Gastrocnemius medialis (tissue), 4 donors: ENCODE results near the gene DPCD. TPM values are rescaled to one million over a fixed set of nuclear protein-coding genes. Genes with fewer than 3 reads are reported as not detected.
A peak's percentile ranks its signal among the peaks of the same experiment; 100 is the strongest.
"Not testable (repeated sequence)": the region's sequence is repeated elsewhere in the genome, so short reads cannot be mapped to it uniquely, and the experiment has no call there.

Experiments used
- ATAC-seq, 2 donors: fragments of 150-250 bp; one replicate each; pipeline ENCODE4 v1.9.1; 2016
- DNase-seq, 2 donors: peaks; one replicate each; pipeline ENCODE4 v3.0.0-alpha.2; 2019
- H3K27ac ChIP-seq, 4 donors: fragments of 200-600 bp; sonication (generic); 1 replicate in 1 of 4; 2 replicates in 3 of 4; pipeline ENCODE4 v1.5.1; 2016 to 2018; ENCODE audit warnings: mild to moderate bottlenecking in 2 of 4, moderate library complexity in 1 of 4
- H3K27me3 ChIP-seq, 3 donors: fragments of 200-600 bp; sonication (generic) in 2 of 3; 1 replicate in 1 of 3; 2 replicates in 2 of 3; pipeline versions ENCODE4 v1.5.1 to v1.6.0; 2016 to 2019; ENCODE audit warnings: mild to moderate bottlenecking in 1 of 3, moderate library complexity in 1 of 3
- H3K36me3 ChIP-seq, 2 donors: fragments of 200-600 bp; sonication (generic) in 1 of 2; one replicate each; pipeline ENCODE4 v1.5.1; 2017 to 2018
- H3K4me1 ChIP-seq, 2 donors: fragments of 200-600 bp; sonication (generic) in 1 of 2; one replicate each; pipeline ENCODE4 v1.5.1; 2016 to 2017; ENCODE audit warnings: mild to moderate bottlenecking in 2 of 2
- H3K4me3 ChIP-seq, 4 donors: fragments of 200-600 bp; sonication (generic) in 3 of 4; 1 replicate in 1 of 4; 2 replicates in 3 of 4; pipeline ENCODE4 v1.5.1; 2016 to 2019; ENCODE audit warnings: mild to moderate bottlenecking in 2 of 4
- H3K9me3 ChIP-seq, 3 donors: fragments of 200-600 bp; sonication (generic) in 2 of 3; 1 replicate in 1 of 3; 2 replicates in 2 of 3; pipeline ENCODE4 v1.5.1; 2016 to 2019
- CTCF ChIP-seq, 5 experiments: fragments of 450-650 bp in 3 of 5; fragments of 200-600 bp in 2 of 5; sonication (generic) in 2 of 5; IDR thresholded peaks in 4 of 5; conservative IDR thresholded peaks in 1 of 5; 1 replicate in 4 of 5; 2 replicates in 1 of 5; pipeline ENCODE4 v1.5.1; 2016 to 2019; ENCODE audit warnings: antibody characterized with exemption in 5 of 5, mild to moderate bottlenecking in 3 of 5, moderate library complexity in 3 of 5
- POLR2A ChIP-seq, 2 donors: fragments of 450-650 bp; IDR thresholded peaks; one replicate each; pipeline ENCODE4 v1.6.1; 2017; ENCODE audit warnings: antibody characterized with exemption in 2 of 2, mild to moderate bottlenecking in 2 of 2, moderate library complexity in 2 of 2
- in situ Hi-C, 4 donors: fragments of 200-750 bp; cut with MboI; loops; one replicate each; pipeline versions ENCODE4 v1.15.0 to v1.8.0; 2017; ENCODE audit warnings: low sequenced_read_pairs in 4 of 4
- intact Hi-C: fragments of 100-400 bp; cut with DNase I; formaldehyde crosslinking; loops from one replicate; pipeline ENCODE4 v1.15.1; 2023; ENCODE audit warnings: low total_unique reads
- total RNA-seq, 4 donors: library from RNA; depleted of rRNA; stranded (reverse); fragments of >200 nt; gene quantifications; one replicate each; pipeline versions ENCODE4 v1.1.0 to v1.2.3, GENCODE V29; 2016

DPCD gene
- total RNA-seq, 4 donors from 2014 or later = 17.8 to 38.4 (median 22.9) TPM

- intact Hi-C loops (no loop called here), in situ Hi-C loops (no loop called here)
- peak overlapping the region in 2 of 4 donors; percentile 4 to 39 for H3K27ac ChIP-seq
- TF ChIP-seq POLR2A (IDR thresholded peaks at IDR 0.05) = no peak
- TF ChIP-seq CTCF (IDR thresholded peaks at IDR 0.05 in 4 of 5, conservative IDR thresholded peaks at IDR 0.05 in 1 of 5) = no peak
- ATAC-seq = peak; percentile 25 to 72
- no peaks in the 10 kb centered on the region for H3K9me3 ChIP-seq
- peaks cover 0 to 13% of the 10 kb centered on the region in 2 donors for H3K36me3 ChIP-seq
- H3K4me1 ChIP-seq = peaks cover 18 to 22% of the 10 kb centered on the region in 2 donors
- peak in 1 of 2 donors; percentile 45 for DNase-seq
- H3K4me3 ChIP-seq = no peak overlapping the region
- H3K27me3 ChIP-seq = no peaks in the 10 kb centered on the region
Observed at GRCh38 chr10:101625821-101626412, 37.8 kb downstream of the DPCD start.

- intact Hi-C loops = no loop called here
- peak; percentile 76 for ATAC-seq
Observed at GRCh38 chr10:101629837-101630632, 41.9 kb downstream of the DPCD start.

GRCh38 chr10:101630633-101630920 is 42.5 kb downstream of the DPCD start:
- H3K36me3 ChIP-seq = no peaks in the 10 kb centered on the region
- H3K9me3 ChIP-seq = no peaks in the 10 kb centered on the region
- H3K4me1 ChIP-seq = peaks cover 11 to 12% of the 10 kb centered on the region in 2 donors
- no peaks in the 10 kb centered on the region for H3K27me3 ChIP-seq
- TF ChIP-seq CTCF (IDR thresholded peaks at IDR 0.05 in 4 of 5, conservative IDR thresholded peaks at IDR 0.05 in 1 of 5) = no peak
- TF ChIP-seq POLR2A (IDR thresholded peaks at IDR 0.05) = no peak
- no peak overlapping the region for H3K27ac ChIP-seq
- no peak overlapping the region for H3K4me3 ChIP-seq
- no peak for ATAC-seq
- in situ Hi-C loops = no loop called here
- intact Hi-C loops = no loop called here
- no peak for DNase-seq

More at GRCh38 chr10:101629837-101630632, 41.9 kb downstream of the DPCD start:
- in situ Hi-C loops = no loop called here
- no peak overlapping the region for H3K27ac ChIP-seq
- no peaks in the 10 kb centered on the region for H3K27me3 ChIP-seq
- peaks cover 15 to 17% of the 10 kb centered on the region in 2 donors for H3K4me1 ChIP-seq
- DNase-seq = peak; percentile 42 to 75
- H3K9me3 ChIP-seq = no peaks in the 10 kb centered on the region
- TF ChIP-seq POLR2A (IDR thresholded peaks at IDR 0.05) (no peak), CTCF (IDR thresholded peaks at IDR 0.05 in 4 of 5, conservative IDR thresholded peaks at IDR 0.05 in 1 of 5) (no peak)
- no peak overlapping the region for H3K4me3 ChIP-seq
- no peaks in the 10 kb centered on the region for H3K36me3 ChIP-seq

GRCh38 chr10:101631821-101632475 is 43.8 kb downstream of the DPCD start:
- Histone ChIP-seq H3K27me3 (no peaks in the 10 kb centered on the region), H3K4me1 (peaks cover 0 to 9% of the 10 kb centered on the region in 2 donors), H3K9me3 (no peaks in the 10 kb centered on the region), H3K27ac (no peak overlapping the region), H3K36me3 (no peaks in the 10 kb centered on the region), H3K4me3 (no peak overlapping the region)
- in situ Hi-C loops = no loop called here
- DNase-seq = no peak
- no peak for ATAC-seq
- TF ChIP-seq POLR2A (IDR thresholded peaks at IDR 0.05) (no peak), CTCF (IDR thresholded peaks at IDR 0.05 in 4 of 5, conservative IDR thresholded peaks at IDR 0.05 in 1 of 5) (no peak)
- intact Hi-C loops = no loop called here

- in situ Hi-C loops, H3K27me3 ChIP-seq, H3K9me3 ChIP-seq, intact Hi-C loops, H3K27ac ChIP-seq, ATAC-seq, H3K4me3 ChIP-seq, H3K4me1 ChIP-seq, H3K36me3 ChIP-seq, DNase-seq: not testable (repeated sequence)
Observed at GRCh38 chr10:101633510-101633909, 45.4 kb downstream of the DPCD start.
